Neural cell (in vitro differentiated cells): ENCODE measurements around the gene SCNN1A. TPM values are rescaled to one million over a fixed set of nuclear protein-coding genes. Genes with fewer than 3 reads are reported as not detected.

Experiments
- H2AFZ ChIP-seq: fragments of 200-600, 300-800 bp; sonication (generic), shearing (Covaris generic); 2 replicates; pipeline ENCODE4 v1.6.0; 2014; ENCODE audit warnings: low read depth, mild to moderate bottlenecking, antibody characterized with exemption, low read length, moderate library complexity
- H3F3A ChIP-seq: fragments of 200-600 bp; shearing (Covaris generic); 2 replicates; pipeline ENCODE4 v1.6.1; 2016; ENCODE audit warnings: mild to moderate bottlenecking, moderate library complexity, mixed read lengths, antibody characterized with exemption, low read length; ENCODE audit not compliant: insufficient read depth, poor library complexity, severe bottlenecking
- H3K27ac ChIP-seq: fragments of 200-600, 300-800 bp; sonication (generic), shearing (Covaris generic); 2 replicates; pipeline ENCODE4 v1.5.1; 2014; ENCODE audit warnings: mild to moderate bottlenecking, low read length, moderate library complexity
- H3K27me3 ChIP-seq: fragments of 300-800, 200-600 bp; sonication (generic), shearing (Covaris generic); 2 replicates; pipeline ENCODE4 v1.6.0; 2014; ENCODE audit warnings: mild to moderate bottlenecking, low read depth, low read length, moderate library complexity; ENCODE audit not compliant: insufficient read depth
- H3K36me3 ChIP-seq: fragments of 300-800, 200-600 bp; sonication (generic), shearing (Covaris generic); 2 replicates; pipeline ENCODE4 v1.5.1; 2014; ENCODE audit warnings: mild to moderate bottlenecking, antibody characterized with exemption, low read length, moderate library complexity; ENCODE audit not compliant: insufficient read depth
- H3K4me2 ChIP-seq: fragments of 300-800, 200-600 bp; sonication (generic), shearing (Covaris generic); 2 replicates; pipeline ENCODE4 v1.6.0; 2014; ENCODE audit warnings: mild to moderate bottlenecking, low read length
- H3K4me3 ChIP-seq: fragments of 300-800, 200-600 bp; sonication (generic), shearing (Covaris generic); 2 replicates; pipeline ENCODE4 v1.5.1; 2014; ENCODE audit warnings: mild to moderate bottlenecking, low read length, moderate library complexity
- H3K79me2 ChIP-seq: fragments of 200-600 bp; shearing (Covaris generic); replicated peaks from 2 replicates; pipeline ENCODE4 v1.6.0; 2014; ENCODE audit warnings: mild to moderate bottlenecking, low read length, moderate library complexity; ENCODE audit not compliant: insufficient read depth
- H3K9ac ChIP-seq: fragments of 300-800, 200-600 bp; sonication (generic), shearing (Covaris generic); 2 replicates; pipeline ENCODE4 v1.6.1; 2016; ENCODE audit warnings: mild to moderate bottlenecking, low read length, mixed read lengths
- H3K9me2 ChIP-seq: fragments of 200-600 bp; shearing (Covaris generic); 2 replicates; pipeline ENCODE4 v1.6.1; 2016; ENCODE audit warnings: mild to moderate bottlenecking, low read length, mixed read lengths; ENCODE audit not compliant: insufficient read depth
- H3K9me3 ChIP-seq: fragments of 200-600, 300-800 bp; sonication (generic), shearing (Covaris generic); 2 replicates; pipeline ENCODE4 v1.6.1; 2016; ENCODE audit warnings: mild to moderate bottlenecking, mixed run types, low read length, moderate library complexity, mixed read lengths
- H4K20me1 ChIP-seq: fragments of 200-600 bp; shearing (Covaris generic); 2 replicates; pipeline ENCODE4 v1.6.1; 2016; ENCODE audit warnings: mild to moderate bottlenecking, mixed run types; ENCODE audit not compliant: insufficient read depth
- CTCF ChIP-seq: fragments of 450-650 bp; IDR thresholded peaks from 2 replicates; pipeline ENCODE4 v1.5.1; 2014; ENCODE audit warnings: antibody characterized with exemption, mild to moderate bottlenecking, moderate library complexity; ENCODE audit not compliant: poor library complexity, severe bottlenecking
- EP300 ChIP-seq: fragments of 450-650 bp; conservative IDR thresholded peaks from 2 replicates; pipeline ENCODE4 v1.6.1; 2014; ENCODE audit warnings: antibody characterized with exemption, mild to moderate bottlenecking, moderate library complexity; ENCODE audit not compliant: poor library complexity, severe bottlenecking
- EZH2 ChIP-seq: fragments of 200-600, 300-800 bp; shearing (Covaris generic), sonication (generic); IDR thresholded peaks from 2 replicates; pipeline ENCODE4 v1.6.1; 2014; ENCODE audit warnings: antibody characterized with exemption, low read length, borderline replicate concordance, mild to moderate bottlenecking; ENCODE audit not compliant: insufficient read depth, poor library complexity, severe bottlenecking
- POLR2AphosphoS5 ChIP-seq: IDR thresholded peaks from 2 replicates; pipeline ENCODE4 v1.6.1; 2012
- RAD21 ChIP-seq: fragments of 450-650 bp; conservative IDR thresholded peaks from 2 replicates; pipeline ENCODE4 v1.6.1; 2014; ENCODE audit warnings: antibody characterized with exemption, mild to moderate bottlenecking, moderate library complexity
- REST ChIP-seq: IDR thresholded peaks from 2 replicates; pipeline ENCODE4 v1.6.1; 2012; ENCODE audit warnings: borderline replicate concordance
- SMC3 ChIP-seq: fragments of 450-650 bp; conservative IDR thresholded peaks from 2 replicates; pipeline ENCODE4 v1.6.1; 2014; ENCODE audit warnings: antibody characterized with exemption, mild to moderate bottlenecking, moderate library complexity; ENCODE audit not compliant: poor library complexity
- TAF1 ChIP-seq: IDR thresholded peaks from 2 replicates; pipeline ENCODE4 v1.6.1; 2012; ENCODE audit warnings: low read depth
- polyA plus RNA-seq: library from polyadenylated mRNA; depleted of rRNA; stranded (reverse); fragments of >200 nt; gene quantifications from 2 replicates; pipeline ENCODE4 v1.2.3, GENCODE V29; 2014

The SCNN1A gene
- polyA plus RNA-seq, 1 donor from 2014 or later: not detected

- TF ChIP-seq RAD21 (no peak), POLR2AphosphoS5 (no peak), CTCF (no peak), EZH2 (no peak)
- Histone ChIP-seq H3F3A (no peaks in the 10 kb centered on the region), H3K36me3 (no peaks in the 10 kb centered on the region), H4K20me1 (no peaks in the 10 kb centered on the region), H3K9me2 (no peaks in the 10 kb centered on the region), H3K4me2 (no peak overlapping the region), H2AFZ (no peak overlapping the region), H3K9ac (no peak overlapping the region), H3K4me3 (no peak overlapping the region), H3K79me2 (no peaks in the 10 kb centered on the region), H3K27me3 (no peaks in the 10 kb centered on the region), H3K27ac (no peak overlapping the region), H3K9me3 (no peaks in the 10 kb centered on the region)
These were observed 23.7 kb downstream of the SCNN1A start for GRCh38 chr12:6351622-6352021.

- Histone ChIP-seq H3F3A (no peaks in the 10 kb centered on the region), H3K79me2 (no peaks in the 10 kb centered on the region), H3K36me3 (no peaks in the 10 kb centered on the region), H4K20me1 (no peaks in the 10 kb centered on the region), H3K9ac (no peak overlapping the region), H3K9me2 (no peaks in the 10 kb centered on the region), H3K27ac (no peak overlapping the region), H3K9me3 (no peaks in the 10 kb centered on the region), H2AFZ (no peak overlapping the region), H3K27me3 (no peaks in the 10 kb centered on the region), H3K4me3 (no peak overlapping the region), H3K4me2 (no peak overlapping the region)
- TF ChIP-seq SMC3 (no peak), POLR2AphosphoS5 (no peak), TAF1 (no peak), EP300 (no peak)
These were observed 27.7 kb downstream of the SCNN1A start for GRCh38 chr12:6347367-6348338.

- Histone ChIP-seq H3K27ac (no peak overlapping the region), H3K36me3 (no peaks in the 10 kb centered on the region), H3K9ac (no peak overlapping the region), H3K9me3 (no peaks in the 10 kb centered on the region), H2AFZ (no peak overlapping the region), H3K9me2 (no peaks in the 10 kb centered on the region), H3K27me3 (no peaks in the 10 kb centered on the region), H3K79me2 (no peaks in the 10 kb centered on the region), H3K4me3 (no peak overlapping the region), H3K4me2 (no peak overlapping the region), H3F3A (no peaks in the 10 kb centered on the region), H4K20me1 (no peaks in the 10 kb centered on the region)
- TF ChIP-seq CTCF: no peak
- TF ChIP-seq TAF1: no peak
- no peak for TF ChIP-seq REST
- TF ChIP-seq EZH2: no peak
These were observed 28.4 kb downstream of the SCNN1A start for GRCh38 chr12:6346942-6347341.
